ENCODE measurements around the gene RBFOX2.

GRCh38 chr22:35879351-35879750 is 149.3 kb downstream of the RBFOX2 start:
- TF ChIP-seq CTCF (conservative IDR thresholded peaks at IDR 0.05; ENCODE audit: low read length) (no peak), EZH2phosphoT487 (IDR thresholded peaks at IDR 0.05; ENCODE audit: borderline replicate concordance, low read depth, low read length) (no peak)

All from OCI-LY7 (cell line).